ENCODE measurements around the gene MOCOS. TPM values are rescaled to one million over a fixed set of nuclear protein-coding genes. Genes with fewer than 3 reads are reported as not detected.
"Not testable (repeated sequence)": the region's sequence is repeated elsewhere in the genome, so short reads cannot be mapped to it uniquely, and the experiment has no call there.

Gene MOCOS, protein sequence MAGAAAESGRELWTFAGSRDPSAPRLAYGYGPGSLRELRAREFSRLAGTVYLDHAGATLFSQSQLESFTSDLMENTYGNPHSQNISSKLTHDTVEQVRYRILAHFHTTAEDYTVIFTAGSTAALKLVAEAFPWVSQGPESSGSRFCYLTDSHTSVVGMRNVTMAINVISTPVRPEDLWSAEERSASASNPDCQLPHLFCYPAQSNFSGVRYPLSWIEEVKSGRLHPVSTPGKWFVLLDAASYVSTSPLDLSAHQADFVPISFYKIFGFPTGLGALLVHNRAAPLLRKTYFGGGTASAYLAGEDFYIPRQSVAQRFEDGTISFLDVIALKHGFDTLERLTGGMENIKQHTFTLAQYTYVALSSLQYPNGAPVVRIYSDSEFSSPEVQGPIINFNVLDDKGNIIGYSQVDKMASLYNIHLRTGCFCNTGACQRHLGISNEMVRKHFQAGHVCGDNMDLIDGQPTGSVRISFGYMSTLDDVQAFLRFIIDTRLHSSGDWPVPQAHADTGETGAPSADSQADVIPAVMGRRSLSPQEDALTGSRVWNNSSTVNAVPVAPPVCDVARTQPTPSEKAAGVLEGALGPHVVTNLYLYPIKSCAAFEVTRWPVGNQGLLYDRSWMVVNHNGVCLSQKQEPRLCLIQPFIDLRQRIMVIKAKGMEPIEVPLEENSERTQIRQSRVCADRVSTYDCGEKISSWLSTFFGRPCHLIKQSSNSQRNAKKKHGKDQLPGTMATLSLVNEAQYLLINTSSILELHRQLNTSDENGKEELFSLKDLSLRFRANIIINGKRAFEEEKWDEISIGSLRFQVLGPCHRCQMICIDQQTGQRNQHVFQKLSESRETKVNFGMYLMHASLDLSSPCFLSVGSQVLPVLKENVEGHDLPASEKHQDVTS
- 5.8 TPM for total RNA-seq
- long read RNA-seq, full-length matches to known transcripts: 25 of 39 reads
- long read RNA-seq, partial matches to known transcripts: 4 of 39 reads
- long read RNA-seq, other reads (novel, unspliced or antisense): 10 of 39 reads

DNA sequence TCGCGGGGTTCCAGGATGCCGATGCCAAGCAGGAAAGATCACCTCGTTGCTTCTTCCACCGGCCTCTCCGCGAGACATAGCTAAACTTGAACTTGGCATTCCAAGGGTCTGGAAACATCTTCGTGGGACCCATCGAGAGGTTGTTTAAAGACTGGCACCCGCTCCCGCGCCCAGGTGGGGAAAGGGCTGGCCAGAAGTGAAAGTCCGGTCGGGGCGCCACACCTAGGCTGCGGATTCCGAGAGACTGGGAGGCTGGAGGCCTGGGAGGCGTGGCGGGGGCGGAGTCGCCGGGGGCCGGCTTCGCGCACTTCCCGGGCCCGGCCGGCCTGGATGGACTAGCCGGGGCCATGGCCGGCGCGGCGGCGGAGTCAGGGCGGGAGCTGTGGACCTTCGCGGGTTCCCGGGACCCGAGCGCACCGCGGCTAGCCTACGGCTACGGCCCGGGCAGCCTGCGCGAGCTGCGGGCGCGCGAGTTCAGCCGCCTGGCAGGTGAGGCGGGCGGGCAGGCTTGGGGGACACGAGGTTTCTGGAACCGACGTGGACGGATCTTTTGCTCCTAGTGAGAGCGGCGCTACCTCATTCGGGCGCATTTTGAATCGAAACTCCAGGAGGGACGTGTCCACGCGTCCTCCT is at the start of gene MOCOS:
Gene MOCOS, plus strand, starts transcription at position 305 of the 633 bp plus-strand sequence. Its CDS starts 43 bp downstream, at position 348.
- peak; percentile 94 for DNase-seq (ENCODE audit: low spot score)

DNA sequence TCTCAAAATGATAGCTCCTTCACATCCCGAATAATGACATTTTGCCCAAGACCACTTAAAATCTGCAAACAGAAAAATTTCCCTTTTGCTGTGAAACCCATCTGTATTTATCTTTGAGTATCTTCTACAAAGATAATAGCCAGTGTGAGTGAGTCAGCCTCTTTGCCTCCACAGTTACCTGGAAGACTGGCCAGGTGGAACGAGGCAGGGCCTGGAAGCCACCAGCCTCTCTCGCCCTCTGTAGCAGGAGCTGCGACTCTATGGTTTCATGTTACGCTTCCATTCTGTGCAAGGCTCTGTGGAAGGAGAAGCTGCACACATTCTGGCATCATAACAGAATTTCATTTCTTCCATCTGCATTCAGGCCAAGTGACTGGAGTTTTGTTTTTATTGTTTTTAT is 48.1 kb upstream of the MOCOS start:
- DNase-seq (ENCODE audit: low spot score): no peak

DNA sequence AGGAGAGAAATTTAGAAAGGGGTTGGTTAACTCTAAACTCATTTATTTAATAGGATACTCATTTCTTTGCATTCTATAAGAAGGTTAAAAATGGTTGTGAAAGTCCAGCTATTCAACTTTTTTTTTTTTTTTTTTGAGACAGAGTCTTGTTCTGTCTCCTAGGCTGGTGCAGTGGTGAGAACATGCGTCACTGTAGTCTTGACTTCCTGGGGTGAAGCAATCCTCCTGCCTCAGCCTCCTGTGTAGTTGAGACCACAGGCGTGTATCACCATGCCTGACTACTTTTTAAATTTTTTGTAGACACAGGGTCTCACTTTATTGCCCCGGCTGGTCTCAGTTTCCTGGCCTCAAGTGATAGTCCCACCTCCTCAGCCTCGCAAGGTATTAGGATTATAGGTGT is 45.7 kb upstream of the MOCOS start:
- DNase-seq (ENCODE audit: low spot score): no peak

DNA sequence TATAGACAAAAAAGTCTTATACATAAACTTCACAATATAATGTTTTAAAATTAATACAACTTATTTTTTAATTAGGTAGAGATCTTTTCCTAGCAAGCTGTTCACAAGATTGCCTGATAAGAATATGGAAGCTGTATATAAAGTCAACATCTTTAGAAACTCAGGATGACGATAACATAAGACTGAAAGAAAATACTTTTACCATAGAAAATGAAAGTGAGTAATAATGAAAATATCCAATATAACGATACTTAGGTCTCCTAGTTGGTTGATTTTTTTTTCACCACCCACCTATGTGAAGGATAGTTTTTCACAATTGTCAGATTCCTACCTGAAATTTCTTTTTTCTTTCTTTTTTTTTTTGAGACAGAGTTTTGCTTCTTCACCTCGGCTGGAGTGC is 44.5 kb upstream of the MOCOS start:
- no peak for DNase-seq (ENCODE audit: low spot score)

DNA sequence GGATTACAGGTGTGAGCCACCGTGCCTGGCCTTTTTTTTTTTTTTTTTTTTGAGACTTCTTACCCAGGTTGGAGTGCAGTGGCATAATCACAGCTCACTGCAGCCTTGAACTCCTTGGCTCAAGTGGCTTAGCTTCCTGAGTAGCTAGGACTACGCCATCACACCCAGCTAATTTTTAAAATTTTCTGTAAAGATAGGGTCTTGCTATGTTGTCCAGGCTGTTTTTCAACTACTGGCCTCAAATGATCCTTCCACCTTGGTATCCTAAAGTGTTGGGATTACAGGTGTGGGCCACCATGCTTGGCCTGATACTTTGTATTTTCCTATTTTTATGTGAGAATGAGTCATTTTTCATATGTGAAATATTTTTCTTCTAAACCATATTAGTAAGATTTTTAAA is 43.9 kb upstream of the MOCOS start:
- DNase-seq (ENCODE audit: low spot score): no peak

DNA sequence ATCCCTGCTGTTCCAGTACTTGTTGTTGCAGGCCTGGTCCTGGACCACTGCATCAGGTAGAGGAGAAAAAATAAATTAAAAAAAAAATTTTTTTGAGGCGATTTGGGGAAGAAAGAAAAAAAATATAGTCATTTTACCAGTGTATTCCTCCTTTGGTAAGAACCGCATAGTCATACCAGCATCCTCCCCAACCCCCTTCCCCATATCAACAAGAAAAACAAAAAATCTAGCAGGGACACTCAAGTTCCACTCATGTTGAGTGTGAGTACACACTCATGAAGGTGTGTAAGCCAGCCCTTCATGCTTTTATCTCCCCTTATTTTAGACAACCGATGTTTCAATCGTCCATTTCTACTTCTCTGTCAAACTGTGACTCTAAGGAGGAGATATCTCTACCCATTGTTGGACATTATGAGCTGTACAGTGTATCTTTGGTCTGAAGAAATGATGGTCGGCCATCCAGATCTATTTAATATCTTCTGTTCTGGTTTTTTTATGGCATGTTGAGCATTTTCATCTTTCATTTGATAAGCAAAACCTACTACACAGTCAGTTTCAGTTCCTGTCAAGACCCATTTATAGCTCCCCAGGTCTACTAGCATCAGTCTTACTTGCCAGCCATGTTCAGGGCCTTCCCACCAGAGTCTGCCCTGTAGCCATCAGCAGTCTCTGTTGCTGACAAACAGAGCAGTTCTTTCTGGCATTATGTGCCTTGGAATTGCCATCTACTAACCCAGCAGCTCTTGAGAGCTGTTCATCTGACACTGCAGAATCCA is 37.6 kb upstream of the MOCOS start:
- DNase-seq (ENCODE audit: low spot score): no peak

DNA sequence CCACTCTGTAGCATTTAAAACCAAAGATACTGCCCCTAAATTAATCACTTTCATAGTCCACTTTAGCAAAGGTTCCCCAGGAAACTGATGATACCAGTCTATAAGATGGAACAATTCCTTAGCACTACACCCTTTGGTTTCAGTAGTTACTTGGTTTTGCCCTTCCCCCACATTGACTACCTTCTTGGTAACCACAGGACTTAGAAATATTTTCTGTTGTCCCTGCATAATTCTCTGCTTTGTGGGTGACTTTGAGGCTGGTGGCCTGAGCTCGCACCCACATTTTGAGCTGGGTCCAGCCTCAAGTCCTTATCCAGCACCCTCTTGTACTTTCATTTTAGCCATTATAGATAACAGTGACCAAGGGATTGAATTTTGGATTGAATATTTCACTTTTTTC is 34.5 kb upstream of the MOCOS start:
- DNase-seq (ENCODE audit: low spot score): no peak

DNA sequence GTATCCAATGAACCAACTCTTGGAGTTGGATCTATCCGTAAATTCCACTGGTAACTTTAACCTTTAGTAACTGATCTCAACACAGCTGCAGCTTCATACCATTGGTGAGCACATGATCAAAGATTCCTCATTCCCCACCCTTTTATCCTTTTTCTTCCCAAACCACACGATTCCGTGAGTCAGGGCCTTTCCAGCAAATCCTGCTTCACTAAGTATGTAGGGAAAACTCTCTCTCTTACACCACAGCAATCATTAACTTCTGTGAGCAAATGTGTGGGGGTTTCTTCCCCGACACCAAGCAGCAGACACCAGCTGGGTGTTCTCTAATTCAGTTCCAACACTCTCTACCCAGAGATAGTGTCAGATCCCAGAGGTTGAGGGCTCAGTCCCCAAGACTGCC is 34.1 kb upstream of the MOCOS start:
- DNase-seq (ENCODE audit: low spot score): no peak

DNA sequence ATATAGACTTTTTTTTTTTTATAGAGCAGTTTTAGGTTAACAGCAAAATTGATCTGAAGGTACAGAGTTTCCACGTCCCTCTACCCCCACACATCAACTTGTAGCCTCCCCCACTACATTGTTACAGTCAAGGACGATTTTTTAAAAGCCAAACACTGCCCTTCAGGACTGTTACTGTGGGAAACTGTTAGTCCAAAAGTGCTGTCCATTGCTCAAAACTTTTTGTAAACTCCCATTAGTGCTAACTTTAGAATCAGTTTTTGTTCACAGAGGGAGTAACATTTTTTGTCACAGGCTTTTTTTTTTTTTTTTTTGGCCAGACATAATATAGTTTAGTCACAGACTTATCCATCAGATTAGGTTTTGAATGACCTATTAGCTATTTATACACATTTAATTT is 33.5 kb upstream of the MOCOS start:
- DNase-seq (ENCODE audit: low spot score): no peak

DNA sequence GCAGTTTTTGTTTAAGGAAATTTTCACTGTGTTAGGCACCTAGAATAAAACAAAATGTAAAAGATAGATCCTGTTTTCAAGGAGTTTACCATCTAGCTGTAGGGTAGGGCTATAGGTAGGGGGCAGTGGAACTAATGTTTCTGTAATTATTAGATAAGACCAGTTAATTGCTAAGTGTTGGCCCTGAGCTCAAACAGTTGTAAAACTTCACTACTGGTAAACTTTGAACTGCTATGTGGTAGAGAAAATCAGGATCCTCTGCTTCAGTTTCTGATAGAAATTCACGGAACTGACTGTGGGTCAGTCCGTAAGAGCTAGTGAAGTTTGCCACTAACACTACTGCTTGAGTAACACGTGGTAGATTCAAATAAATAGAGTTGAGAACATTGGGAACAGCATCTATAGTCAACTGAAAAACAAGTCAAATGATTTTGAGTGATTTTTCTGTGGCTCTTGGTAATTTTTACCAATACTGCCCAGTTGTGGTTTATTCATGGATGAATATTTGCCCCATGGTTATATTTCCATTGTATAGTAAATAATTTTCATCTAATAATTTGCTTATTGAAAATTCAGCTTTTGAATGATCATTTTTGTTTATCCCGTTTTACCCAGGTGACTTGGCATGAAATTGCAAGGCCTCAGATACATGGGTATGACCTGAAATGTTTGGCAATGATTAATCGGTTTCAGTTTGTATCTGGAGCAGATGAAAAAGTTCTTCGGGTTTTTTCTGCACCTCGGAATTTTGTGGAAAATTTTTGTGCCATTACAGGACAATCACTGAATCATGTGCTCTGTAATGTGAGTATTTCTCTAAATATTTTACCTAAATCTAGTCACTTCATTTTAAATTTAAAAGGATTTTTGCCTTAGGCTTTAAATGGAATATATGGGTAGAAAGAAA is 31.2 kb upstream of the MOCOS start:
- DNase-seq (ENCODE audit: low spot score): no peak

DNA sequence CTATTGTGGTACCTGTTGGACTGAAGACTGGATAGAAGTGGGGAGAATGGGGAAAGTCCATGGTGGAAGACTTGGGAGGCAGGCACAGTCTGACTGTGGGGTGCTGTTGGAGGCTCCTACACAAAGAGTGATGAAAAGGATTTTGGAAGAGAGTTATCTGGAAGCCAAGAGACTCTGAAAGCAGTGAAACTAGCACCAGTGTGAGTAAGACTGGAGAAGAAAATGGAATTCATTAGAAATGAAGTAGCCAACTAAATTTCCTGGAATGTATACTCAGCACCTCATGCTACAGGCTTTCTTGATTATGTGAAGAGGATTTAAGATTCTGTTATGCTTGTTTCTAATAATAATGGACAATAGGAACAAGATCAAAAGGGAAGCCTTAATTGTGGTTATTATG is 29.9 kb upstream of the MOCOS start:
- DNase-seq (ENCODE audit: low spot score): no peak

DNA sequence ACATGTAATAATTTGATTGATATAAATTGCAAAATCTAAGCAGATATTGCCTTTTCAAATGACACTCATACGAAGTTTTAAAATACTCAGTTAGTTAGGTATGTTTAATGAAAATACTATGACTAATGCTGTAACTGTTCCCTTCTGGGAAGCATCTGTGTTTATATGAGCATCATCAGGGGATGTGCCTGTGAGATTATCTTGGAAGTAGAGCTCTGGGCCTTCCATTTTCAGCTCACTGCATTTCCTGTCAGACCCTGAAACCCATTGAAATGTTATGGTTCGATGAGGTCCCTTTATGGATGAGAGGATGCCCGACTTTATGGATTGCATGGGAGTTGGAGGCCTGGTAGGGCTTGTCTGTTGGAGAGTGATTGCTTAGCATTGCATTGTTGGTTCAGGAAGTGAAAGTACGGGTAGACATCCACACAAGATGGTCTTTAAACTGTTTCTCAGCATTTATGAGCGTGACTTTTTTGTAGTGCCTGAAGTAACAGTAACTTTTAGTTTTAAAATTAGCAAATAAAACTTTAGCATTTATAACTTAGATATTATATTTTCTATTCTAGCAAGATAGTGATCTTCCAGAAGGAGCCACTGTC is 28.9 kb upstream of the MOCOS start:
- DNase-seq (ENCODE audit: low spot score): no peak

DNA sequence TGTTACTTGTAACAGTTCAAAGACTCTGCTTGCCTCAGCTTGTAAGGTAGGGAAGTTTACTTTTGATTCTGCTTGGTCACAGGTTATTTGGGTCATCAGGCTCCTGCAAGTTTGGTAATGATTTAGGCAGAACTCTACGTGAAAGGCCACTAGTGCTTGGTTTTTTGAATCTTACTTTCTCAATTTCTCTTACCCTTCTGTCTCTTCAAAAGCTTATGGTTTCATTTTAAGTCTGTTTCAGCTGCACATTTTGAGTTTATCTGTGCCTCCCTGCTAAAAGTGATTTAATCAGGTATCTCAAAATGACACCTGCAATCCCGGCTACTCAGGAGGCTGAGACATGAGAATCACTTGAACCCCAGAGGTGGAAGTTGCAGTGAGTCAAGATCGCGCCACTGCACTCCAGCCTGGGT is 26.3 kb upstream of the MOCOS start:
- DNase-seq (ENCODE audit: low spot score): no peak

DNA sequence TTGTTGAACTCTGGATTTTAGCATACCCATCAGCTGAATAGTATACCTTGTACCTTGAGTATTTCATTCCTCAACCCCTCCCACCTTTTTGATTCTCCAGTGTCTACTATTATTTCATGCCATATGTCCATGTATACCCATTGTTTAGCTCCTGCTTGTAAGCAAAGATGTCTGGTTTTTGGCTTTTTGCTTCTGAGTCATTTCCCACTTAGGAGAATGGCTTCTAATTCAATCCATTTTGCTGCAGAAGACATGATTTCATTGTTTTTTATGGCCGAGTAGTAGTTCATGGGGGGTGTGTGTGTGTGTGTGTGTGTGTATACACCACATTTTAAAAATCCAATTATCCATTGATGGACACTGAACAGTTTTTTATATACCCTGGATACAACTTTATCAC is 24.3 kb upstream of the MOCOS start:
- DNase-seq (ENCODE audit: low spot score): no peak

DNA sequence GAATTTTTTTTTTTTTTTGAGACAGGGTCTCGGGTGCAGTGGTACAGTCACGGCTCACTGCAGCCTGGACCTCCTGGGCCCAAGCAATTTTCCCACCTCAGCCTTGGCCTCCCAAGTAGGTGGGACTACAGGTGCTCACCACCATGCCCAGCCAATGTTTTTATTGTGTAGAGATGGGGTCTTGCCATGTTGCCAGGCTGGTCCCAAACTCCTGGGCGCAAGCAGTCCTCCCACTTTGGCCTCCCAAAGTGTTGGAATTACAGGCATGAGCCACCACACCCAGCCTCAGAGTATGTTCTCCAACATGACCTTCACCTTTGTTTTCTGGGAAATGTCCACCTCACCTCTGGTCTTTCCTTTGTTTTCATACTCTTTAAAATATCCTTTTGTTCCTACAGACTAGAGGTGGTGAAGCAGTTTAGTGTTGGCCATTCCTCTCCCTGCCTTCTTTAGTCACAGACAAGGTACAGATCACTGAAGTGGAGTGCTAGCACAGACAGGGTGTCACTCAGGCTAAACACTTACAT is 19.5 kb upstream of the MOCOS start:
- DNase-seq (ENCODE audit: low spot score): peak; percentile 60

DNA sequence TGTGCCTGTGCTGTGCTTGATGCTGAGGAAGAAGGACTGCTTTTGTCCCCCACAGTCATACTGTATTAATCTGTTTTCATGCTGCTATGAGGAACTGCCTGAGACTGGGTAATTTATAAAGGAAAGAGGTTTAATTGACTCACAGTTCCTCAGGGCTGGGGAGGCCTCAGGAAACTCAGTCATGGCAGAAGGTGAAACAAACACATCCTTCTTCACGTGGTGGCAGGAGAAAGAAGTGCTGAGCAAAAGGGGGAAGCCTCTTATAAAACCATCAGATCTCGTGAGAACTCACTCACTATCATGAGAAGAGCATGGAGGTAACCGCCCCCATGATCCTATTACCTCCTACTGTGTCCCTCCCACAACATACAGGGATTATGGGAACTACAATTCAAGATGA is 19.0 kb upstream of the MOCOS start:
- DNase-seq (ENCODE audit: low spot score): not testable (repeated sequence)

DNA sequence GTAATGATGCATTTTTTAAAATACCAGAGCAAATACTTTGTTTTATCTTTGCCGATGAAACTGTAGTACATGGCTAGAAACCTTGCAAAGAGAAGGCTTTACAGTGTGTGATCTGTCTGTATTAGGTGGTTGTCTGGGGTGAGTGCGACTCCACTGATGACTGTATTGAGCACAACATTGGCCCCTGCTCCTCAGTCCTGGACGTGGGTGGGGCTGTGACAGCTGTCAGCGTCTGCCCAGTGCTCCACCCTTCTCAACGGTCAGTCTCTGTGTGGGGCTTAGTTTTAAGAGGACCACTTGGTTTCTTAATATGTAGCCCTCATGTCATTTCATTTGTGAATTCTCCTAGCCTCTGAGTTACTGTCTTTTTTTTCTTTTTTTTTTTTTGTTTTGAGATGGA is 17.4 kb upstream of the MOCOS start:
- DNase-seq (ENCODE audit: low spot score): peak; percentile 62

DNA sequence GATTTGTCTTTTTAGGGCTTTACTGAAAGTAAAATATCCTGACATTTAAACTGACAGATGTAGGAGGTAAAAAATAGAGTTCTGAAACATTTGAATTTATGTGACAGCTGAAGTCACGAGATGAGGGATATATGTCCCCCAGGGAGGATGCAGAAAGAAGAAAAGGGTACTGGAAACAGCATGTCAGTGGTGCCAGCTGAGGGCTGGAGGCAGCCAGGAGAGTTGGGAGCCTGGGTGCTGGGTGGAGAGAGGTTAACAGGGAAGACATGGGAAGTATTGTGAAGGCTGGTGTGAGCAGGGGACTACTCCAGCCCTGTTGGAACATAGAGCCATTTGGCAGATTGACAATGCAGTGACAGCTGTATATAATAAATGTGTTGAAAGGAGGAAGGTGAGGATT is 11.8 kb upstream of the MOCOS start:
- peak; percentile 45 for DNase-seq (ENCODE audit: low spot score)

DNA sequence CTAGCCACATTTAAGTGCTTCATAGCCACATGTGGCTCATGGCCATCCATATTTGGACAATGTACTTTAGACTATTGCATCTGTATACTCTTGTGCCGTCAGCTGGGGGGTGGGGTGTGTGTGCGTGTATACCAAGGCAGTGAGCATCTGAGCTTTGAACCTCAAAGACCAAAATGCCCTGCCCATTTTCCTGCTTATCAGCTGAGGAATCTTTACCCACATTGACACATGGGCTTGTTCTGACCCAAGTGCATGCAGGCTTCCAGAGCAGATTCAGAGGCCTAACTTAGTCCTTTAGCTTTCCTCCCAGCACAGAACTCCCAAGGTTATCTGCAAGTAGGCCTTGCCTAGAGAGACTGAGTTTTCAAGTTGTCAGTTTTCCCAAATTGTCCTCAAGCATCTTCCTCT is 11.1 kb upstream of the MOCOS start:
- no peak for DNase-seq (ENCODE audit: low spot score)
